ENCODE measurements around the gene TRRAP.

Gene TRRAP

GRCh38 chr7:99019523-99020412 lies 141.4 kb downstream of the TRRAP start:
- DNase-seq (ENCODE audit: low read depth, low spot score) = no peak

GRCh38 chr7:99020413-99020715 lies 142.0 kb downstream of the TRRAP start:
- H3K27ac ChIP-seq = no peak overlapping the region
- DNase-seq (ENCODE audit: low read depth, low spot score) = no peak

More at GRCh38 chr7:99019523-99020412, 141.4 kb downstream of the TRRAP start:
- no peak overlapping the region for H3K27ac ChIP-seq

GRCh38 chr7:99021941-99022560 lies 143.7 kb downstream of the TRRAP start:
- DNase-seq (ENCODE audit: low read depth, low spot score) = no peak
- H3K27ac ChIP-seq = no peak overlapping the region

- H3K27ac ChIP-seq = no peak overlapping the region
- no peak for DNase-seq (ENCODE audit: low read depth, low spot score)
These were observed 145.7 kb downstream of the TRRAP start for GRCh38 chr7:99024066-99024465.

GRCh38 chr7:99027241-99027640 lies 148.9 kb downstream of the TRRAP start:
- H3K27ac ChIP-seq = no peak overlapping the region
- no peak for DNase-seq (ENCODE audit: low read depth, low spot score)

- no peak for DNase-seq (ENCODE audit: low read depth, low spot score)
- H3K27ac ChIP-seq = no peak overlapping the region
These were observed 149.5 kb downstream of the TRRAP start for GRCh38 chr7:99027841-99028240.

- no peak overlapping the region for H3K27ac ChIP-seq
These were observed 150.1 kb downstream of the TRRAP start for GRCh38 chr7:99028261-99028973.

GRCh38 chr7:99029466-99030435 lies 151.4 kb downstream of the TRRAP start:
- H3K27ac ChIP-seq = peak overlapping the region; percentile 1
- no peak for DNase-seq (ENCODE audit: low read depth, low spot score)

More at GRCh38 chr7:99028261-99028973, 150.1 kb downstream of the TRRAP start:
- no peak for DNase-seq (ENCODE audit: low read depth, low spot score)

GRCh38 chr7:99030457-99030856 lies 152.1 kb downstream of the TRRAP start:
- H3K27ac ChIP-seq = no peak overlapping the region
- no peak for DNase-seq (ENCODE audit: low read depth, low spot score)

GRCh38 chr7:99030951-99031350 lies 152.6 kb downstream of the TRRAP start:
- no peak for DNase-seq (ENCODE audit: low read depth, low spot score)
- no peak overlapping the region for H3K27ac ChIP-seq

- DNase-seq (ENCODE audit: low read depth, low spot score) = no peak
- no peak overlapping the region for H3K27ac ChIP-seq
These were observed 153.2 kb downstream of the TRRAP start for GRCh38 chr7:99031496-99031895.

- H3K27ac ChIP-seq = no peak overlapping the region
- no peak for DNase-seq (ENCODE audit: low read depth, low spot score)
These were observed 154.6 kb downstream of the TRRAP start for GRCh38 chr7:99032928-99033327.

GRCh38 chr7:99033765-99034164 lies 155.4 kb downstream of the TRRAP start:
- H3K27ac ChIP-seq = no peak overlapping the region
- no peak for DNase-seq (ENCODE audit: low read depth, low spot score)

GRCh38 chr7:99034932-99035722 lies 156.8 kb downstream of the TRRAP start:
- no peak for DNase-seq (ENCODE audit: low read depth, low spot score)
- no peak overlapping the region for H3K27ac ChIP-seq

- no peak for DNase-seq (ENCODE audit: low read depth, low spot score)
- no peak overlapping the region for H3K27ac ChIP-seq
These were observed 157.6 kb downstream of the TRRAP start for GRCh38 chr7:99035723-99036545.

- no peak for DNase-seq (ENCODE audit: low read depth, low spot score)
- H3K27ac ChIP-seq = no peak overlapping the region
These were observed 158.3 kb downstream of the TRRAP start for GRCh38 chr7:99036546-99037111.

GRCh38 chr7:99037327-99037940 lies 159.1 kb downstream of the TRRAP start:
- no peak overlapping the region for H3K27ac ChIP-seq
- no peak for DNase-seq (ENCODE audit: low read depth, low spot score)

All from epithelial cell of prostate (primary cell).